Right atrium auricular region (tissue), 2 donors: ENCODE data around the gene EBPL. TPM values are rescaled to one million over a fixed set of nuclear protein-coding genes. Genes with fewer than 3 reads are reported as not detected.

Experiments used
- DNase-seq: peaks from one replicate; pipeline ENCODE4 v3.0.0-alpha.2; 2019; ENCODE audit warnings: low spot score
- H3K27ac ChIP-seq, 2 donors: fragments of 200-600 bp; sonication (generic); 1 replicate in 1 of 2; 2 replicates in 1 of 2; pipeline ENCODE4 v1.5.1; 2016 to 2019
- H3K27me3 ChIP-seq, 2 donors: fragments of 200-600 bp; sonication (generic); one replicate each; pipeline versions ENCODE4 v1.5.1 to v1.6.0; 2017 to 2019
- H3K36me3 ChIP-seq: fragments of 200-600 bp; sonication (generic); one replicate; pipeline ENCODE4 v1.5.1; 2016
- H3K4me1 ChIP-seq, 2 donors: fragments of 200-600 bp; sonication (generic); one replicate each; pipeline versions ENCODE4 v1.5.1 to v1.6.0; 2017 to 2019
- H3K4me3 ChIP-seq, 2 donors: fragments of 200-600 bp; sonication (generic); 1 replicate in 1 of 2; 2 replicates in 1 of 2; pipeline ENCODE4 v1.5.1; 2017 to 2019; ENCODE audit warnings: mild to moderate bottlenecking in 1 of 2, moderate library complexity in 1 of 2
- H3K9me3 ChIP-seq, 2 donors: fragments of 200-600 bp; sonication (generic); one replicate each; pipeline ENCODE4 v1.5.1; 2019
- total RNA-seq, 2 donors: library from RNA; depleted of rRNA; stranded (reverse); fragments of >200 nt; gene quantifications; one replicate each; pipeline ENCODE4 v1.1.0, GENCODE V29; 2016
- TF ChIP-seq, protein P1 (sequence below), 2 donors: fragments of 200-600 bp; sonication (generic); IDR thresholded peaks; one replicate each; pipeline ENCODE4 v1.5.1; 2019; ENCODE audit warnings: antibody characterized with exemption in 2 of 2

EBPL gene
- total RNA-seq, 2 donors from 2014 or later, result 17.6 to 22.6 TPM

DNA sequence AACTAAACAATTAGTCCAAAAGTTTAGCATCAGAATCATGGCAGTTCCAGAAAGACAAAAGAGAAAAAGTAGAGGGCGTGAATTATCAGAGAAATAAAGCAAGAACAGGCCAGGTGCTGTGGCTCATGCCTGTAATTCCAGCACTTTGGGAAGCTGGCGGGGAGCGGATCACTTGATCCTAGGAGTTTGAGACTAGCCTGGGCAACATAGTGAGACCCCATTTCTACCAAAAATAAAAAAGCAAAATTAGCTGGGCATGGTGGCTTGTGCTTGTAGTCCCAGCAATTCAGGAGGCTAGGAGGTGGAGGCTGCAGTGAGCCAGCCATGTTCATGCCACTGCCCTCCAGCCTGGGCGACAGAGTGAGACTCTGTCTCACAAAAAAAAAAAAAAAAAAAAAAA lies 44.6 kb downstream of the EBPL start:
- Histone ChIP-seq H3K27ac (no peak overlapping the region), H3K36me3 (no peaks in the 10 kb centered on the region), H3K4me1 (no peaks in the 10 kb centered on the region), H3K4me3 (no peak overlapping the region), H3K9me3 (no peaks in the 10 kb centered on the region), H3K27me3 (no peaks in the 10 kb centered on the region)
- no peak for DNase-seq
- TF ChIP-seq, protein P1, sequence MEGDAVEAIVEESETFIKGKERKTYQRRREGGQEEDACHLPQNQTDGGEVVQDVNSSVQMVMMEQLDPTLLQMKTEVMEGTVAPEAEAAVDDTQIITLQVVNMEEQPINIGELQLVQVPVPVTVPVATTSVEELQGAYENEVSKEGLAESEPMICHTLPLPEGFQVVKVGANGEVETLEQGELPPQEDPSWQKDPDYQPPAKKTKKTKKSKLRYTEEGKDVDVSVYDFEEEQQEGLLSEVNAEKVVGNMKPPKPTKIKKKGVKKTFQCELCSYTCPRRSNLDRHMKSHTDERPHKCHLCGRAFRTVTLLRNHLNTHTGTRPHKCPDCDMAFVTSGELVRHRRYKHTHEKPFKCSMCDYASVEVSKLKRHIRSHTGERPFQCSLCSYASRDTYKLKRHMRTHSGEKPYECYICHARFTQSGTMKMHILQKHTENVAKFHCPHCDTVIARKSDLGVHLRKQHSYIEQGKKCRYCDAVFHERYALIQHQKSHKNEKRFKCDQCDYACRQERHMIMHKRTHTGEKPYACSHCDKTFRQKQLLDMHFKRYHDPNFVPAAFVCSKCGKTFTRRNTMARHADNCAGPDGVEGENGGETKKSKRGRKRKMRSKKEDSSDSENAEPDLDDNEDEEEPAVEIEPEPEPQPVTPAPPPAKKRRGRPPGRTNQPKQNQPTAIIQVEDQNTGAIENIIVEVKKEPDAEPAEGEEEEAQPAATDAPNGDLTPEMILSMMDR (IDR thresholded peaks at IDR 0.05), result no peak

DNA sequence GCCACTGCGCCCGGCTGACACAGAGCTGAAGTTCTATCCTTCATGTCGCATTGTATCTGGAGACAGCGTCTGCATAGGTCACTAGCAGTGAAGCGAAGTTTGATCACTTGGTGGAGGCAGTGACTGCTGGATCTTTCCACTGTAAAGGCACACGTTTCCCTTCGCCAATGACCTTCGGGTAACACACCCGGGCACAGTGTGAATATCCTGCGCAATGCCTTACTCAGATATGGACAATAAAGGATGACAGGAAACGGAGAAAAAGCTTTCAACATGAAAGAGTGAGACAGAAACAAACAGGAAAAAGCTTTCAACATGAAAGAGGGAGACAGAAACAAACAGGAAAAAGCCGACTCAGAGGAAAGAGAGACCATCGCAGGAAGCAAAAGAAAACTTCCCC lies 45.8 kb downstream of the EBPL start:
- no peak for DNase-seq
- Histone ChIP-seq H3K27ac (no peak overlapping the region), H3K9me3 (no peaks in the 10 kb centered on the region), H3K36me3 (no peaks in the 10 kb centered on the region), H3K4me1 (no peaks in the 10 kb centered on the region), H3K27me3 (no peaks in the 10 kb centered on the region), H3K4me3 (no peak overlapping the region)
- TF ChIP-seq, protein P1 (IDR thresholded peaks at IDR 0.05), result no peak

DNA sequence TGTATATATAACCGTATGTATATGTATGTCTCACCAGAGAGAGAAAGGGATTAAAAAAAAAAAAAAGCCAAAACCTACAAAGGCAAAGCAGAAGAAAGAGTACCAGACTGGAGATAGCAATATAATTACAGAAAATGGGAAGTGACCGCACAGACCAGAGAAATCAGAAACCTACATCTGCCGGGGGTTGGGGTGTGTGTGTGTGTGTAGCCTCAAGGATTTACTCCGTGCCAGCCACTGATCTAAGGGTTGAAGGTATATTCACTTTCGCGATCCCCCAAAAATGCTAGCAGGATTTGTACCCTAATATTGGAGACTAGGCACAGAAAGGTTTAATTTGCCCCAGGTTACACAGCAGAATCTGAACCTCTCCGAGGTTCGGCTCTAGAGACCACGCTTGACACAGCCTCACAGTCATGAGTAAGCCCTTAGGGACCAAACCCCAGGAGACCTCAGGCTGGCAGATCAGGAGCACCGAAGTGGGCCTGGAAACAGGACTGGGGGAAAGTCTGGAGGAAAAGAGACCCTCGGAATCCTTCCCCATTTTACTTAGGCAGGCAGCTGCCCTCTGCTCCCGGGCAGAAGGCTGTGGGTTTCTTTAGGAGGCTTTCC lies 48.1 kb downstream of the EBPL start:
- TF ChIP-seq, protein P1 (IDR thresholded peaks at IDR 0.05), result no peak
- no peaks in the 10 kb centered on the region for H3K4me1 ChIP-seq
- H3K36me3 ChIP-seq, result no peaks in the 10 kb centered on the region
- H3K4me3 ChIP-seq, result no peak overlapping the region
- H3K9me3 ChIP-seq, result no peaks in the 10 kb centered on the region
- no peaks in the 10 kb centered on the region for H3K27me3 ChIP-seq
- no peak for DNase-seq
- H3K27ac ChIP-seq, result peak overlapping the region in 1 of 2 donors; percentile 2

DNA sequence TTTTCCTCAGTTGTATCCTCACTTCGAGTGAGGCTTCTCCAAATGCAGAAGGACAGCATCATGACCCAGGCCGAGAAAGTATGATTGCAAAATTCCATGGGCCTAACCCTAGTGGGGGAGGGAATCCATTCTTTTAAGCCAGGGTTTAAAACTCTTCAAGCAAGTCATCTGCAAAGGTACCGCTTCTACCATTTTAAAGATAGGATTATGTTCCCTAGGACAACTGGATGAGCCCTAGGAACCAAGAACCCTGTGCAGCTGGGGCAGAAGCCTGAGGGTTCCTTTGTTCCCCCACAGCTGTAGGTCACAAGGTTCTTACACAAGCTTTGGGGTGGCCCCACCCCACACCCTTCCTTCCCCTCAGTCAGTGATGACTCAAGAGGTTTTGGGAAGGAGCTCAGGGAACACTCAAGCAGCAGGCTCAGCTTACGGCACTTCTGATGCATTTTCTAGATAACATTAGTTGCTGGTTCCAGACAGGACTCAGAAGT lies 49.4 kb downstream of the EBPL start:
- no peaks in the 10 kb centered on the region for H3K36me3 ChIP-seq
- H3K9me3 ChIP-seq, result no peaks in the 10 kb centered on the region
- no peaks in the 10 kb centered on the region for H3K27me3 ChIP-seq
- peak overlapping the region in 1 of 2 donors; percentile 25 for H3K4me3 ChIP-seq
- DNase-seq, result peak; percentile 73
- no peak overlapping the region for H3K27ac ChIP-seq
- TF ChIP-seq, protein P1 (IDR thresholded peaks at IDR 0.05), result no peak
- no peaks in the 10 kb centered on the region for H3K4me1 ChIP-seq

DNA sequence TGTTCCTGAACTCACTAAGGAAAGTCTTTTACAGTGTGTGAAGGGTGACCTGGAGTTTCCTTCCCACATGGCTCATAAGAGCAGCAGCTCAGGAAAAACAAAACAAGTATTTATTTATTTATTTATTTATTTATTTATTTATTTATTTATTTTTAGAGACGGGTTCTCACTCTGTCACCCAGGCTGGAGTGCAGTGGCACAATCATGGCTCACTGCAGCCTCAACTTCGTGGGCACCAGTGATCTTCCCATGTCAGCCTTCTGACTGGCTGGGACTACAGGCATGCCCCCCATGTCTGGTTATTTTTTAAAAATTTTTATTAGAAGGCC lies 52.6 kb downstream of the EBPL start:
- Histone ChIP-seq H3K4me3 (no peak overlapping the region), H3K4me1 (no peaks in the 10 kb centered on the region), H3K27me3 (no peaks in the 10 kb centered on the region), H3K36me3 (no peaks in the 10 kb centered on the region), H3K9me3 (no peaks in the 10 kb centered on the region), H3K27ac (no peak overlapping the region)
- DNase-seq, result no peak
- TF ChIP-seq, protein P1 (IDR thresholded peaks at IDR 0.05), result no peak
